Gastrocnemius medialis (tissue), 4 donors: Measurements from ENCODE around the gene GALNT18.

Experiments
- POLR2A ChIP-seq, 2 donors: fragments of 450-650 bp; IDR thresholded peaks; one replicate each; pipeline ENCODE4 v1.6.1; 2017; ENCODE audit warnings: antibody characterized with exemption in 2 of 2, mild to moderate bottlenecking in 2 of 2, moderate library complexity in 2 of 2
- TF ChIP-seq, protein P1 (sequence below), 5 experiments: fragments of 450-650 bp in 3 of 5; fragments of 200-600 bp in 2 of 5; sonication (generic) in 2 of 5; IDR thresholded peaks in 4 of 5; conservative IDR thresholded peaks in 1 of 5; 1 replicate in 4 of 5; 2 replicates in 1 of 5; pipeline ENCODE4 v1.5.1; 2016 to 2019; ENCODE audit warnings: antibody characterized with exemption in 5 of 5, mild to moderate bottlenecking in 3 of 5, moderate library complexity in 3 of 5

DNA sequence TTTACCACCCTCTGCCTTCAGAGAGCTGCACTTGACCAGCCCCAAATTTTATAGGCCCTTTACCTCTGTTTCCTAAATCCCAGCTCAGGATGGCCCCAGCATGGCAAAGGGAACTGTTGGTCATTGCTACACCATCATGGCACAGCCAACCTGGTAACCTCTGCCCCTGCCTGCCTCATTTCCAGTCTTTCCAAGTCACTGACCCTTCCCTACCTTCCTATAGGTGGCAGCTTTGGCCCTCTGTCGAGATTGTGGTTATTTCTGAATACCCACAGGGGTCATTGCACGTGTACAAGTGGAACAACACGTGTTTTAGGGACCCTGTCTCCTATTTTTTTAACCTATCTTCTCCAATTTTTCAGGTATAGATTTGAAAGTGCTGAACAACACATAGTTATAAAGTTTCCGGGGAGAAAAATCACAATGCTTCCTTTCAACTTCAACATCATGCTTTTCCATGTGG, 2.8 kb downstream of the GALNT18 start:
- TF ChIP-seq, protein P1, sequence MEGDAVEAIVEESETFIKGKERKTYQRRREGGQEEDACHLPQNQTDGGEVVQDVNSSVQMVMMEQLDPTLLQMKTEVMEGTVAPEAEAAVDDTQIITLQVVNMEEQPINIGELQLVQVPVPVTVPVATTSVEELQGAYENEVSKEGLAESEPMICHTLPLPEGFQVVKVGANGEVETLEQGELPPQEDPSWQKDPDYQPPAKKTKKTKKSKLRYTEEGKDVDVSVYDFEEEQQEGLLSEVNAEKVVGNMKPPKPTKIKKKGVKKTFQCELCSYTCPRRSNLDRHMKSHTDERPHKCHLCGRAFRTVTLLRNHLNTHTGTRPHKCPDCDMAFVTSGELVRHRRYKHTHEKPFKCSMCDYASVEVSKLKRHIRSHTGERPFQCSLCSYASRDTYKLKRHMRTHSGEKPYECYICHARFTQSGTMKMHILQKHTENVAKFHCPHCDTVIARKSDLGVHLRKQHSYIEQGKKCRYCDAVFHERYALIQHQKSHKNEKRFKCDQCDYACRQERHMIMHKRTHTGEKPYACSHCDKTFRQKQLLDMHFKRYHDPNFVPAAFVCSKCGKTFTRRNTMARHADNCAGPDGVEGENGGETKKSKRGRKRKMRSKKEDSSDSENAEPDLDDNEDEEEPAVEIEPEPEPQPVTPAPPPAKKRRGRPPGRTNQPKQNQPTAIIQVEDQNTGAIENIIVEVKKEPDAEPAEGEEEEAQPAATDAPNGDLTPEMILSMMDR (IDR thresholded peaks at IDR 0.05 in 4 of 5, conservative IDR thresholded peaks at IDR 0.05 in 1 of 5): no peak
- TF ChIP-seq POLR2A (IDR thresholded peaks at IDR 0.05): no peak
